ENCODE results near the gene LARP4B.

The LARP4B gene

DNA sequence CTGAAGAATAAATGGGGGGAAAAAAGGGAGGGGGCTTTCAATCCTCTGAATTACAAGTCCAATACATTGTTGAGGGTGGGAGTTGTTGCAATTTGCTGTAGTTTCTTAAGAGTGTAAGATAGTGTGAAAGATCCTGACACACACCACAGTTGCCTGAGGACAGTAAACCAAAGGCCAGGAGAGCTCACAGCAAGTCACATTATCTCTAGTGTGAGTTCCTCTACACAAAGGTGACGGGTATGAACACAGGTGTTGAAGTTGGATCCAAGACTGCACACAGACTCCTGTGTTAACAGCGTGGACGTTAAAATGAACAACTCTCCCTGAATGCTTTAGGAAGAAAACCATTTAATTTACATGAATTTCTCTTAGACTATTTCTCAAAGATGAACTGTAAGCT is 12.0 kb downstream of the LARP4B start:
- H3K36me3 ChIP-seq (replicated peaks; ENCODE audit: low read depth, low read length) = peaks cover 27% of the 10 kb centered on the region
- H3K4me1 ChIP-seq (ENCODE audit: low read length) = no peaks in the 10 kb centered on the region
- H3K27ac ChIP-seq (ENCODE audit: low read length) = no peak overlapping the region
- peaks cover 100% of the 10 kb centered on the region for H3K79me2 ChIP-seq (ENCODE audit: low read length)
- H3K9me3 ChIP-seq (ENCODE audit: insufficient read depth, low read length) = no peaks in the 10 kb centered on the region
- H3K4me3 ChIP-seq (ENCODE audit: low read length) = no peak overlapping the region
- no peaks in the 10 kb centered on the region for H3K27me3 ChIP-seq (ENCODE audit: low read depth, low read length)
- H2AFZ ChIP-seq (ENCODE audit: low read depth, low read length) = no peak overlapping the region
- H3K9ac ChIP-seq (ENCODE audit: low read length) = no peak overlapping the region
- peaks cover 87% of the 10 kb centered on the region for H4K20me1 ChIP-seq (ENCODE audit: insufficient read depth, low read length)
- TF ChIP-seq, protein P1, sequence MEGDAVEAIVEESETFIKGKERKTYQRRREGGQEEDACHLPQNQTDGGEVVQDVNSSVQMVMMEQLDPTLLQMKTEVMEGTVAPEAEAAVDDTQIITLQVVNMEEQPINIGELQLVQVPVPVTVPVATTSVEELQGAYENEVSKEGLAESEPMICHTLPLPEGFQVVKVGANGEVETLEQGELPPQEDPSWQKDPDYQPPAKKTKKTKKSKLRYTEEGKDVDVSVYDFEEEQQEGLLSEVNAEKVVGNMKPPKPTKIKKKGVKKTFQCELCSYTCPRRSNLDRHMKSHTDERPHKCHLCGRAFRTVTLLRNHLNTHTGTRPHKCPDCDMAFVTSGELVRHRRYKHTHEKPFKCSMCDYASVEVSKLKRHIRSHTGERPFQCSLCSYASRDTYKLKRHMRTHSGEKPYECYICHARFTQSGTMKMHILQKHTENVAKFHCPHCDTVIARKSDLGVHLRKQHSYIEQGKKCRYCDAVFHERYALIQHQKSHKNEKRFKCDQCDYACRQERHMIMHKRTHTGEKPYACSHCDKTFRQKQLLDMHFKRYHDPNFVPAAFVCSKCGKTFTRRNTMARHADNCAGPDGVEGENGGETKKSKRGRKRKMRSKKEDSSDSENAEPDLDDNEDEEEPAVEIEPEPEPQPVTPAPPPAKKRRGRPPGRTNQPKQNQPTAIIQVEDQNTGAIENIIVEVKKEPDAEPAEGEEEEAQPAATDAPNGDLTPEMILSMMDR (IDR thresholded peaks at IDR 0.05; ENCODE audit: low read depth, low read length) = no peak
- no peak for TF ChIP-seq EZH2phosphoT487 (IDR thresholded peaks at IDR 0.05; ENCODE audit: low read depth)
- H3K4me2 ChIP-seq (ENCODE audit: low read length) = no peak overlapping the region

DNA sequence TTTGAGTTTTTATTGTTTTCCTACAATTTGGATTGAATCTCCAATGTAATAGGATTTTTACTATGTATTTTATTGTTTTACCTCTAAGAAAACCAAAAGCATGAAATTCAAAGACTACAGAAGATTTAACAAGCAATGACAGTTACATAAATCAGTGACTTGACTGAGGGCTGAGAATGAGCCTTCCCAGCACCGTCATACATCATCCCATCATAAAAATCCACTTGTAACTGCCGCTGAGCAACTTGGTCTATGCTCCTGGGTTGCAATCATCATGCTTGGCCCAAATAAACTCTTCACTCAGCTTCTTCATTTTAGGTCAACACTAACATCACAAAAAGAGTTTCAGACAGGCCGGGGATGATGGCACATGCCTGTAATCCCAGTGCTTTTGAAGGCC is 13.5 kb downstream of the LARP4B start:
- Histone ChIP-seq H3K9me3 (ENCODE audit: insufficient read depth, low read length) (no peaks in the 10 kb centered on the region), H3K27ac (ENCODE audit: low read length) (no peak overlapping the region), H3K27me3 (ENCODE audit: low read depth, low read length) (no peaks in the 10 kb centered on the region), H2AFZ (ENCODE audit: low read depth, low read length) (no peak overlapping the region), H3K4me1 (ENCODE audit: low read length) (no peaks in the 10 kb centered on the region), H3K9ac (ENCODE audit: low read length) (no peak overlapping the region), H4K20me1 (ENCODE audit: insufficient read depth, low read length) (peaks cover 80% of the 10 kb centered on the region), H3K4me3 (ENCODE audit: low read length) (no peak overlapping the region), H3K4me2 (ENCODE audit: low read length) (no peak overlapping the region), H3K79me2 (ENCODE audit: low read length) (peaks cover 100% of the 10 kb centered on the region), H3K36me3 (replicated peaks; ENCODE audit: low read depth, low read length) (peaks cover 27% of the 10 kb centered on the region)
- TF ChIP-seq, protein P1 (IDR thresholded peaks at IDR 0.05; ENCODE audit: low read depth, low read length) = no peak
- TF ChIP-seq EZH2phosphoT487 (IDR thresholded peaks at IDR 0.05; ENCODE audit: low read depth) = no peak

DNA sequence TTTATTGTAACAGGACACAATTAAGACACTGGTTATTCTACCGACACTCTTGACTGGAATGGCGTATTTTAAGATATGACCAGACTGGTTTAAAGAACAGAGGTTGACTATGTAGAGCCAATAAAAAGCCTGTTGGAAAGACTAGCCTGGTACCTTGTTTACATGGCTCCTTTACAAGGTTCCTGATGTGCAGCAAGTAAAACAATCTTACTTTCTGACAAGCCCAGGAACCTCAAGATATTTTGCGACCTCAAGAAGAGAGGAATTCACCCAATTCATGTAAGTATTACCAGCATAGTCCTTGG is 14.1 kb downstream of the LARP4B start:
- Histone ChIP-seq H3K27me3 (ENCODE audit: low read depth, low read length) (no peaks in the 10 kb centered on the region), H2AFZ (ENCODE audit: low read depth, low read length) (no peak overlapping the region), H3K36me3 (replicated peaks; ENCODE audit: low read depth, low read length) (peaks cover 27% of the 10 kb centered on the region), H4K20me1 (ENCODE audit: insufficient read depth, low read length) (peaks cover 81% of the 10 kb centered on the region), H3K4me1 (ENCODE audit: low read length) (no peaks in the 10 kb centered on the region), H3K9me3 (ENCODE audit: insufficient read depth, low read length) (no peaks in the 10 kb centered on the region), H3K4me2 (ENCODE audit: low read length) (no peak overlapping the region), H3K79me2 (ENCODE audit: low read length) (peaks cover 100% of the 10 kb centered on the region), H3K27ac (ENCODE audit: low read length) (no peak overlapping the region), H3K4me3 (ENCODE audit: low read length) (no peak overlapping the region), H3K9ac (ENCODE audit: low read length) (no peak overlapping the region)
- TF ChIP-seq, protein P1 (IDR thresholded peaks at IDR 0.05; ENCODE audit: low read depth, low read length) = no peak
- no peak for TF ChIP-seq EZH2phosphoT487 (IDR thresholded peaks at IDR 0.05; ENCODE audit: low read depth)

DNA sequence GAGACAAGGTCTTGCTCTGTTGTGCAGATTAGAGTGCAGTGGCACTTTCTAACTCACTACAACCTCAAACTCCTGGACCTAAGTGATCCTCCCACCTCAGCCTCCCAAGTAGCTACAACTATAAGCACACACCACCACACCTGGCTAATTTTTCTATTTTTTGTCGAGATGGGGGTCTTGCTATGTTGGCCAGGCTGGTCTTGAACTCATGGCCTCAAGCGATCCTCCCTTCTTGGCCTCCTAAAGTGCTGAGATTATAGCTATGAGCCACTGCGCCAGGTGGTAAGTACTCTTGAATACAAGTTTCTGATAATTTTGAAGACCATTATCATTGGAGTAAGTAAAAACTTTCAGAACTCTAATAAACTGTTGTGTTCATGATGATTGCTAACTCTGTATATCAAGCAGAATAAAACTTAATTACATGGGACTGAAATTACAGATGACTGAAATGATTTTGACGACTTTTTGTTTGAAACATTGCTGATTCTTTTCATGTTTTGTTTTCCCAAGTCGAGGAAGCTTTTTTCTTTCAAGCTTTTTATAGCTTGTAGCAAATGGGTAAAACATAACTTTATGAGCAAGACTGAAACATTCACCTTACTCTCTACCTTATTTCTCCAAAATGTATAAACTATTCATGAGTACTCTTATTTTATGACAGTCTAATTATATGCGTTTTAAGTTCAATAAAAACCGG is 14.6 kb downstream of the LARP4B start:
- Histone ChIP-seq H3K4me2 (ENCODE audit: low read length) (no peak overlapping the region), H2AFZ (ENCODE audit: low read depth, low read length) (no peak overlapping the region), H3K27me3 (ENCODE audit: low read depth, low read length) (no peaks in the 10 kb centered on the region), H3K4me1 (ENCODE audit: low read length) (no peaks in the 10 kb centered on the region), H3K9ac (ENCODE audit: low read length) (no peak overlapping the region), H3K4me3 (ENCODE audit: low read length) (no peak overlapping the region), H4K20me1 (ENCODE audit: insufficient read depth, low read length) (peaks cover 81% of the 10 kb centered on the region), H3K36me3 (replicated peaks; ENCODE audit: low read depth, low read length) (peaks cover 28% of the 10 kb centered on the region), H3K79me2 (ENCODE audit: low read length) (peaks cover 100% of the 10 kb centered on the region), H3K27ac (ENCODE audit: low read length) (no peak overlapping the region), H3K9me3 (ENCODE audit: insufficient read depth, low read length) (no peaks in the 10 kb centered on the region)
- TF ChIP-seq, protein P1 (IDR thresholded peaks at IDR 0.05; ENCODE audit: low read depth, low read length) = no peak
- no peak for TF ChIP-seq EZH2phosphoT487 (IDR thresholded peaks at IDR 0.05; ENCODE audit: low read depth)
